ENCODE measurements around the gene EP400.
A peak's percentile ranks its signal among the peaks of the same experiment; 100 is the strongest.
"Not testable (repeated sequence)": the region's sequence is repeated elsewhere in the genome, so short reads cannot be mapped to it uniquely, and the experiment has no call there.

The EP400 gene

GRCh38 chr12:131983026-131983425 is 33.3 kb downstream of the EP400 start:
- H3K9me3 ChIP-seq (ENCODE audit: low read depth, low read length), result no peaks in the 10 kb centered on the region
- TF ChIP-seq EZH2 (IDR thresholded peaks at IDR 0.05), result no peak
- TF ChIP-seq FOXP2 (optimal IDR thresholded peaks at IDR 0.05; ENCODE audit: control extremely low read depth, extremely low read length, insufficient read depth), result no peak
- TF ChIP-seq POLR2AphosphoS5 (IDR thresholded peaks at IDR 0.05; ENCODE audit: borderline replicate concordance, low read depth, low read length), result no peak
- no peak overlapping the region for H3K9ac ChIP-seq (ENCODE audit: insufficient read length)
- H3K4me3 ChIP-seq, result no peak overlapping the region
- peaks cover 44% of the 10 kb centered on the region for H3K36me3 ChIP-seq (ENCODE audit: insufficient read depth, low read length)
- no peak overlapping the region for H3K27ac ChIP-seq
- no peak for DNase-seq (ENCODE audit: low read depth, low spot score)

GRCh38 chr12:131983554-131983953 is 33.8 kb downstream of the EP400 start:
- Histone ChIP-seq H3K4me3 (no peak overlapping the region), H3K9me3 (ENCODE audit: low read depth, low read length) (no peaks in the 10 kb centered on the region), H3K36me3 (ENCODE audit: insufficient read depth, low read length) (peaks cover 44% of the 10 kb centered on the region), H3K9ac (ENCODE audit: insufficient read length) (no peak overlapping the region), H3K27ac (no peak overlapping the region)
- DNase-seq (ENCODE audit: low read depth, low spot score), result no peak
- TF ChIP-seq POLR2AphosphoS5 (IDR thresholded peaks at IDR 0.05; ENCODE audit: borderline replicate concordance, low read depth, low read length) (no peak), EZH2 (IDR thresholded peaks at IDR 0.05) (no peak), FOXP2 (optimal IDR thresholded peaks at IDR 0.05; ENCODE audit: control extremely low read depth, extremely low read length, insufficient read depth) (no peak)

- TF ChIP-seq FOXP2 (optimal IDR thresholded peaks at IDR 0.05; ENCODE audit: control extremely low read depth, extremely low read length, insufficient read depth) (no peak), POLR2AphosphoS5 (IDR thresholded peaks at IDR 0.05; ENCODE audit: borderline replicate concordance, low read depth, low read length) (no peak), EZH2 (IDR thresholded peaks at IDR 0.05) (no peak)
- no peak overlapping the region for H3K9ac ChIP-seq (ENCODE audit: insufficient read length)
- H3K9me3 ChIP-seq (ENCODE audit: low read depth, low read length), result no peaks in the 10 kb centered on the region
- H3K36me3 ChIP-seq (ENCODE audit: insufficient read depth, low read length), result peaks cover 44% of the 10 kb centered on the region
- no peak overlapping the region for H3K27ac ChIP-seq
- no peak overlapping the region for H3K4me3 ChIP-seq
- no peak for DNase-seq (ENCODE audit: low read depth, low spot score)
These were observed 34.6 kb downstream of the EP400 start for GRCh38 chr12:131984334-131984733.

GRCh38 chr12:131985510-131985875 is 35.8 kb downstream of the EP400 start:
- not testable (repeated sequence) for H3K9me3 ChIP-seq (ENCODE audit: low read depth, low read length); DNase-seq (ENCODE audit: low read depth, low spot score); H3K9ac ChIP-seq (ENCODE audit: insufficient read length); H3K4me3 ChIP-seq
- Histone ChIP-seq H3K36me3 (ENCODE audit: insufficient read depth, low read length) (peaks cover 46% of the 10 kb centered on the region), H3K27ac (0 out of 2 replicates have a peak overlapping the region, but pooled peaks have one; percentile 16)

- Histone ChIP-seq H3K36me3 (ENCODE audit: insufficient read depth, low read length) (peaks cover 43% of the 10 kb centered on the region), H3K9ac (ENCODE audit: insufficient read length) (no peak overlapping the region)
- DNase-seq (ENCODE audit: low read depth, low spot score), result no peak
These were observed 36.6 kb downstream of the EP400 start for GRCh38 chr12:131986361-131986760.

GRCh38 chr12:131986910-131987309 is 37.2 kb downstream of the EP400 start:
- DNase-seq (ENCODE audit: low read depth, low spot score), result no peak
- peaks cover 41% of the 10 kb centered on the region for H3K36me3 ChIP-seq (ENCODE audit: insufficient read depth, low read length)
- H3K9me3 ChIP-seq (ENCODE audit: low read depth, low read length), result no peaks in the 10 kb centered on the region
- peak overlapping the region; percentile 6; the same call in 1 of the 2 replicates for H3K27ac ChIP-seq
- H3K9ac ChIP-seq (ENCODE audit: insufficient read length), result no peak overlapping the region
- H3K4me3 ChIP-seq, result no peak overlapping the region
- TF ChIP-seq FOXP2 (optimal IDR thresholded peaks at IDR 0.05; ENCODE audit: control extremely low read depth, extremely low read length, insufficient read depth) (no peak), POLR2AphosphoS5 (IDR thresholded peaks at IDR 0.05; ENCODE audit: borderline replicate concordance, low read depth, low read length) (no peak), EZH2 (IDR thresholded peaks at IDR 0.05) (no peak)

More at GRCh38 chr12:131986361-131986760, 36.6 kb downstream of the EP400 start:
- Histone ChIP-seq H3K9me3 (ENCODE audit: low read depth, low read length) (no peaks in the 10 kb centered on the region), H3K4me3 (no peak overlapping the region), H3K27ac (peak overlapping the region; percentile 6; the same call in 1 of the 2 replicates)
- TF ChIP-seq FOXP2 (optimal IDR thresholded peaks at IDR 0.05; ENCODE audit: control extremely low read depth, extremely low read length, insufficient read depth) (no peak), POLR2AphosphoS5 (IDR thresholded peaks at IDR 0.05; ENCODE audit: borderline replicate concordance, low read depth, low read length) (no peak), EZH2 (IDR thresholded peaks at IDR 0.05) (no peak)

GRCh38 chr12:131987552-131987951 is 37.8 kb downstream of the EP400 start:
- Histone ChIP-seq H3K36me3 (ENCODE audit: insufficient read depth, low read length) (peaks cover 42% of the 10 kb centered on the region), H3K9me3 (ENCODE audit: low read depth, low read length) (no peaks in the 10 kb centered on the region), H3K27ac (no peak overlapping the region), H3K4me3 (no peak overlapping the region), H3K9ac (ENCODE audit: insufficient read length) (no peak overlapping the region)
- TF ChIP-seq FOXP2 (optimal IDR thresholded peaks at IDR 0.05; ENCODE audit: control extremely low read depth, extremely low read length, insufficient read depth), result no peak
- TF ChIP-seq EZH2 (IDR thresholded peaks at IDR 0.05), result no peak
- TF ChIP-seq POLR2AphosphoS5 (IDR thresholded peaks at IDR 0.05; ENCODE audit: borderline replicate concordance, low read depth, low read length), result no peak
- no peak for DNase-seq (ENCODE audit: low read depth, low spot score)

- H3K36me3 ChIP-seq (ENCODE audit: insufficient read depth, low read length), result peaks cover 45% of the 10 kb centered on the region
- no peak overlapping the region for H3K9ac ChIP-seq (ENCODE audit: insufficient read length)
- no peak for DNase-seq (ENCODE audit: low read depth, low spot score)
- H3K27ac ChIP-seq, result no peak overlapping the region
- no peaks in the 10 kb centered on the region for H3K9me3 ChIP-seq (ENCODE audit: low read depth, low read length)
- TF ChIP-seq EZH2 (IDR thresholded peaks at IDR 0.05) (no peak), POLR2AphosphoS5 (IDR thresholded peaks at IDR 0.05; ENCODE audit: borderline replicate concordance, low read depth, low read length) (no peak), FOXP2 (optimal IDR thresholded peaks at IDR 0.05; ENCODE audit: control extremely low read depth, extremely low read length, insufficient read depth) (no peak)
- H3K4me3 ChIP-seq, result no peak overlapping the region
These were observed 38.5 kb downstream of the EP400 start for GRCh38 chr12:131988054-131988796.

- no peak overlapping the region for H3K27ac ChIP-seq
- TF ChIP-seq FOXP2 (optimal IDR thresholded peaks at IDR 0.05; ENCODE audit: control extremely low read depth, extremely low read length, insufficient read depth), result no peak
- no peak for TF ChIP-seq POLR2AphosphoS5 (IDR thresholded peaks at IDR 0.05; ENCODE audit: borderline replicate concordance, low read depth, low read length)
- TF ChIP-seq EZH2 (IDR thresholded peaks at IDR 0.05), result no peak
- H3K9me3 ChIP-seq (ENCODE audit: low read depth, low read length), result no peaks in the 10 kb centered on the region
- peaks cover 49% of the 10 kb centered on the region for H3K36me3 ChIP-seq (ENCODE audit: insufficient read depth, low read length)
- DNase-seq (ENCODE audit: low read depth, low spot score), result no peak
- H3K4me3 ChIP-seq, result no peak overlapping the region
- no peak overlapping the region for H3K9ac ChIP-seq (ENCODE audit: insufficient read length)
These were observed 39.3 kb downstream of the EP400 start for GRCh38 chr12:131989021-131989420.

Measured in SK-N-MC (cell line).